ENCODE data around the gene KCNIP1. TPM values are rescaled to one million over a fixed set of nuclear protein-coding genes. Genes with fewer than 3 reads are reported as not detected.

Gene KCNIP1
- total RNA-seq, 1 donor from 2014 or later, result 0.45 TPM

- no peak overlapping the region for H3K9ac ChIP-seq (ENCODE audit: low read length)
- peaks cover 24% of the 10 kb centered on the region for H3K4me1 Mint-ChIP-seq (ENCODE audit: low read depth, unreplicated experiment)
- FAIRE-seq (no peak), DNase-seq (ENCODE audit: low read depth) (no peak)
- H3K27ac ChIP-seq (ENCODE audit: low read depth, low read length), result no peak overlapping the region
- no peaks in the 10 kb centered on the region for H3K79me2 ChIP-seq (ENCODE audit: insufficient read depth, low read length)
- no peak overlapping the region for H3K4me2 ChIP-seq (ENCODE audit: low read length)
- no peak overlapping the region for H3K4me3 Mint-ChIP-seq (ENCODE audit: unreplicated experiment)
- peaks cover 1% of the 10 kb centered on the region for H3K9me3 Mint-ChIP-seq (ENCODE audit: unreplicated experiment)
- no peaks in the 10 kb centered on the region for H3K36me3 ChIP-seq (ENCODE audit: insufficient read depth, low read length)
- H3K27me3 Mint-ChIP-seq (ENCODE audit: low read depth, unreplicated experiment), result peaks cover 28% of the 10 kb centered on the region
- no peak overlapping the region for H3K4me3 ChIP-seq (ENCODE audit: insufficient read depth, low read depth, low read length)
- no peaks in the 10 kb centered on the region for H3K27me3 ChIP-seq (ENCODE audit: insufficient read depth, low read length)
- H3K27ac Mint-ChIP-seq (ENCODE audit: unreplicated experiment), result no peak overlapping the region
- H3K4me1 ChIP-seq (ENCODE audit: insufficient read depth, low read length), result no peaks in the 10 kb centered on the region
- no peak overlapping the region for H2AFZ ChIP-seq (ENCODE audit: low read depth, low read length)
- TF ChIP-seq CTCF (IDR thresholded peaks at IDR 0.05; ENCODE audit: insufficient read depth, low read depth, low read length) (no peak), EZH2 (IDR thresholded peaks at IDR 0.05; ENCODE audit: insufficient read depth, low read length) (no peak)
- H4K20me1 ChIP-seq (ENCODE audit: insufficient read depth, low read length), result no peaks in the 10 kb centered on the region
- H3K36me3 Mint-ChIP-seq (ENCODE audit: low read depth, unreplicated experiment), result no peaks in the 10 kb centered on the region
- no peaks in the 10 kb centered on the region for H3K9me3 ChIP-seq (ENCODE audit: insufficient read depth, low read depth, low read length)
These were observed 254.7 kb downstream of the KCNIP1 start for GRCh38 chr5:170758481-170758880.

- H3K4me2 ChIP-seq (ENCODE audit: low read length), result no peak overlapping the region
- H4K20me1 ChIP-seq (ENCODE audit: insufficient read depth, low read length), result no peaks in the 10 kb centered on the region
- Mint-ChIP-seq H3K36me3 (ENCODE audit: low read depth, unreplicated experiment) (no peaks in the 10 kb centered on the region), H3K27me3 (ENCODE audit: low read depth, unreplicated experiment) (peaks cover 25% of the 10 kb centered on the region), H3K4me3 (ENCODE audit: unreplicated experiment) (no peak overlapping the region), H3K27ac (ENCODE audit: unreplicated experiment) (no peak overlapping the region), H3K9me3 (ENCODE audit: unreplicated experiment) (peaks cover 1% of the 10 kb centered on the region), H3K4me1 (ENCODE audit: low read depth, unreplicated experiment) (peaks cover 24% of the 10 kb centered on the region)
- H3K36me3 ChIP-seq (ENCODE audit: insufficient read depth, low read length), result no peaks in the 10 kb centered on the region
- H3K4me3 ChIP-seq (ENCODE audit: insufficient read depth, low read depth, low read length), result no peak overlapping the region
- no peaks in the 10 kb centered on the region for H3K27me3 ChIP-seq (ENCODE audit: insufficient read depth, low read length)
- no peak overlapping the region for H3K9ac ChIP-seq (ENCODE audit: low read length)
- H3K9me3 ChIP-seq (ENCODE audit: insufficient read depth, low read depth, low read length), result no peaks in the 10 kb centered on the region
- FAIRE-seq (no peak), DNase-seq (ENCODE audit: low read depth) (no peak)
- no peaks in the 10 kb centered on the region for H3K4me1 ChIP-seq (ENCODE audit: insufficient read depth, low read length)
- H3K79me2 ChIP-seq (ENCODE audit: insufficient read depth, low read length), result no peaks in the 10 kb centered on the region
- TF ChIP-seq CTCF (IDR thresholded peaks at IDR 0.05; ENCODE audit: insufficient read depth, low read depth, low read length), result no peak
- no peak for TF ChIP-seq EZH2 (IDR thresholded peaks at IDR 0.05; ENCODE audit: insufficient read depth, low read length)
- H2AFZ ChIP-seq (ENCODE audit: low read depth, low read length), result no peak overlapping the region
- H3K27ac ChIP-seq (ENCODE audit: low read depth, low read length), result no peak overlapping the region
These were observed 256.3 kb downstream of the KCNIP1 start for GRCh38 chr5:170760113-170760512.

- Mint-ChIP-seq H3K4me1 (ENCODE audit: low read depth, unreplicated experiment) (peaks cover 18% of the 10 kb centered on the region), H3K9me3 (ENCODE audit: unreplicated experiment) (peaks cover 1% of the 10 kb centered on the region), H3K36me3 (ENCODE audit: low read depth, unreplicated experiment) (no peaks in the 10 kb centered on the region), H3K4me3 (ENCODE audit: unreplicated experiment) (no peak overlapping the region), H3K27ac (ENCODE audit: unreplicated experiment) (no peak overlapping the region), H3K27me3 (ENCODE audit: low read depth, unreplicated experiment) (peaks cover 25% of the 10 kb centered on the region)
- Histone ChIP-seq H3K4me1 (ENCODE audit: insufficient read depth, low read length) (no peaks in the 10 kb centered on the region), H3K4me2 (ENCODE audit: low read length) (no peak overlapping the region), H3K79me2 (ENCODE audit: insufficient read depth, low read length) (no peaks in the 10 kb centered on the region), H4K20me1 (ENCODE audit: insufficient read depth, low read length) (no peaks in the 10 kb centered on the region), H3K36me3 (ENCODE audit: insufficient read depth, low read length) (no peaks in the 10 kb centered on the region), H2AFZ (ENCODE audit: low read depth, low read length) (no peak overlapping the region), H3K9me3 (ENCODE audit: insufficient read depth, low read depth, low read length) (no peaks in the 10 kb centered on the region), H3K27ac (ENCODE audit: low read depth, low read length) (no peak overlapping the region), H3K4me3 (ENCODE audit: insufficient read depth, low read depth, low read length) (no peak overlapping the region), H3K27me3 (ENCODE audit: insufficient read depth, low read length) (no peaks in the 10 kb centered on the region), H3K9ac (ENCODE audit: low read length) (no peak overlapping the region)
- no peak for TF ChIP-seq EZH2 (IDR thresholded peaks at IDR 0.05; ENCODE audit: insufficient read depth, low read length)
- TF ChIP-seq CTCF (IDR thresholded peaks at IDR 0.05; ENCODE audit: insufficient read depth, low read depth, low read length), result no peak
- no peak for FAIRE-seq
- no peak for DNase-seq (ENCODE audit: low read depth)
These were observed 257.4 kb downstream of the KCNIP1 start for GRCh38 chr5:170761048-170761707.
